IMR-90 (cell line): ENCODE measurements around the gene PTAR1. TPM values are rescaled to one million over a fixed set of nuclear protein-coding genes. Genes with fewer than 3 reads are reported as not detected.

Source experiments
- ATAC-seq: fragments of 200-7000 bp; cut with Tn5 transposase; 2 replicates; pipeline ENCODE4 v1.9.1; 2020; ENCODE audit warnings: low read depth, mild to moderate bottlenecking, moderate library complexity
- BruUV-seq: library from RNA; stranded (reverse); fragments of 400-500 nt; replicated peaks from 2 replicates; lab custom pipeline; 2021; lab: Mats Ljungman, UMichigan
- CTCF ChIA-PET: fragments of 300-600 bp; formaldehyde crosslinking; extraction: SDS; loops from one replicate; lab custom pipeline; 2021; ENCODE audit warnings: antibody characterized with exemption; lab: Yijun Ruan, JAX
- POLR2A ChIA-PET: fragments of 300-600 bp; sonication (Branson Sonifier 250); formaldehyde crosslinking; loops from one replicate; lab custom pipeline; 2022; ENCODE audit warnings: antibody characterized with exemption; ENCODE audit not compliant: unreplicated experiment; lab: Charles Lee
- DNase-seq: peaks from one replicate; pipeline ENCODE4 v3.0.0; 2013
- H2AFZ ChIP-seq: replicated peaks from 2 replicates; pipeline ENCODE3; 2013; ENCODE audit warnings: low read length, mild to moderate bottlenecking; ENCODE audit not compliant: poor library complexity
- H2AK5ac ChIP-seq: 2 replicates; pipeline ENCODE4 v1.6.1; 2013; ENCODE audit warnings: low read depth, low read length, inconsistent platforms
- H2AK9ac ChIP-seq: replicated peaks from 2 replicates; pipeline ENCODE3; 2013; ENCODE audit warnings: mild to moderate bottlenecking, low read depth, low read length, moderate library complexity; ENCODE audit not compliant: poor library complexity
- H2BK120ac ChIP-seq: 2 replicates; pipeline ENCODE4 v1.6.1; 2013; ENCODE audit warnings: low read depth, low read length, inconsistent platforms
- H2BK15ac ChIP-seq: 3 replicates; pipeline ENCODE4 v1.6.1; 2013; ENCODE audit warnings: low read depth, low read length, inconsistent platforms
- H2BK20ac ChIP-seq: 2 replicates; pipeline ENCODE4 v1.6.1; 2013; ENCODE audit warnings: low read depth, mild to moderate bottlenecking, inconsistent platforms, low read length, moderate library complexity
- H2BK5ac ChIP-seq: 2 replicates; pipeline ENCODE4 v1.6.1; 2013; ENCODE audit warnings: mild to moderate bottlenecking, low read depth, low read length, inconsistent platforms; ENCODE audit not compliant: poor library complexity, severe bottlenecking
- H3K14ac ChIP-seq: replicated peaks from 2 replicates; pipeline ENCODE4 v1.6.1; 2013; ENCODE audit warnings: low read depth, low read length, inconsistent platforms
- H3K18ac ChIP-seq: 2 replicates; pipeline ENCODE4 v1.6.1; 2013; ENCODE audit warnings: low read depth, low read length, control low read depth
- H3K23ac ChIP-seq: 2 replicates; pipeline ENCODE4 v1.6.1; 2013; ENCODE audit warnings: low read depth, low read length, inconsistent platforms
- H3K27ac ChIP-seq: 2 replicates; pipeline ENCODE4 v1.5.1; 2013; ENCODE audit warnings: mild to moderate bottlenecking, control low read depth, low read length; ENCODE audit not compliant: insufficient read depth
- H3K27me3 ChIP-seq: 2 replicates; pipeline ENCODE4 v1.6.1; 2013; ENCODE audit warnings: low read length; ENCODE audit not compliant: control insufficient read depth, insufficient read depth
- H3K36me3 ChIP-seq: 2 replicates; pipeline ENCODE4 v1.6.1; 2013; ENCODE audit warnings: low read length, mixed read lengths; ENCODE audit not compliant: control insufficient read depth, insufficient read depth
- H3K4ac ChIP-seq: 2 replicates; pipeline ENCODE4 v1.6.1; 2013; ENCODE audit warnings: low read depth, low read length, inconsistent platforms
- H3K4me1 ChIP-seq: 2 replicates; pipeline ENCODE4 v1.6.1; 2013; ENCODE audit warnings: low read length, mixed read lengths; ENCODE audit not compliant: control insufficient read depth, insufficient read depth
- H3K4me2 ChIP-seq: 2 replicates; pipeline ENCODE4 v1.6.1; 2013; ENCODE audit warnings: low read depth, mild to moderate bottlenecking, control low read depth, low read length, moderate library complexity
- H3K4me3 ChIP-seq: 2 replicates; pipeline ENCODE4 v1.5.1; 2013; ENCODE audit warnings: low read depth, mild to moderate bottlenecking, control low read depth, low read length, moderate library complexity; ENCODE audit not compliant: insufficient read depth
- H3K56ac ChIP-seq: 2 replicates; pipeline ENCODE4 v1.6.1; 2013; ENCODE audit warnings: low read length, inconsistent platforms; ENCODE audit not compliant: insufficient read depth; ENCODE audit errors: extremely low read depth
- H3K79me1 ChIP-seq, 2 experiments: 2 replicates each; pipeline ENCODE4 v1.6.1; 2013; ENCODE audit warnings: low read length in 2 of 2, inconsistent platforms in 1 of 2, low read depth in 1 of 2
- H3K9ac ChIP-seq: 2 replicates; pipeline ENCODE4 v1.6.1; 2013; ENCODE audit warnings: low read depth, low read length, control low read depth
- H3K9me1 ChIP-seq: 2 replicates; pipeline ENCODE4 v1.6.1; 2013; ENCODE audit warnings: low read length, inconsistent platforms; ENCODE audit not compliant: insufficient read depth
- H3K9me3 ChIP-seq: 2 replicates; pipeline ENCODE4 v1.6.1; 2013; ENCODE audit warnings: low read length; ENCODE audit not compliant: control insufficient read depth, insufficient read depth
- H4K20me1 ChIP-seq: 2 replicates; pipeline ENCODE4 v1.6.1; 2013; ENCODE audit warnings: low read length, inconsistent platforms; ENCODE audit not compliant: insufficient read depth
- H4K5ac ChIP-seq: 2 replicates; pipeline ENCODE4 v1.6.1; 2013; ENCODE audit warnings: mild to moderate bottlenecking, low read depth, low read length, control low read depth
- H4K8ac ChIP-seq, 2 experiments: 2 replicates each; pipeline ENCODE4 v1.6.1; 2013; ENCODE audit warnings: low read depth in 2 of 2, low read length in 2 of 2, control low read depth in 1 of 2, inconsistent platforms in 1 of 2
- H4K91ac ChIP-seq: 2 replicates; pipeline ENCODE4 v1.6.1; 2013; ENCODE audit warnings: low read depth, low read length, inconsistent platforms; ENCODE audit not compliant: insufficient read depth
- BHLHE40 ChIP-seq: fragments of 150-350 bp; IDR thresholded peaks from 2 replicates; pipeline ENCODE4 v1.6.1; 2016; ENCODE audit warnings: mild to moderate bottlenecking, low read depth, low read length
- CEBPB ChIP-seq: IDR thresholded peaks from 2 replicates; pipeline ENCODE4 v1.6.1; 2012; ENCODE audit warnings: low read depth, low read length, improper control_type of control experiment
- CHD1 ChIP-seq: IDR thresholded peaks from 2 replicates; pipeline ENCODE4 v1.6.1; 2012; ENCODE audit warnings: low read depth, low read length, improper control_type of control experiment
- FOS ChIP-seq: fragments of 150-350 bp; IDR thresholded peaks from 2 replicates; pipeline ENCODE4 v1.6.1; 2016; ENCODE audit warnings: low read depth, low read length
- MAFK ChIP-seq: IDR thresholded peaks from 2 replicates; pipeline ENCODE4 v1.6.1; 2012; ENCODE audit warnings: low read depth, low read length, improper control_type of control experiment
- MAZ ChIP-seq: IDR thresholded peaks from 2 replicates; pipeline ENCODE4 v1.6.1; 2012; ENCODE audit warnings: low read depth, mild to moderate bottlenecking, low read length, improper control_type of control experiment, moderate library complexity, borderline replicate concordance
- MXI1 ChIP-seq: IDR thresholded peaks from 2 replicates; pipeline ENCODE4 v1.6.1; 2012; ENCODE audit warnings: low read depth, mild to moderate bottlenecking, low read length, moderate library complexity, borderline replicate concordance
- NFE2L2 ChIP-seq: fragments of 150-350 bp; IDR thresholded peaks from 2 replicates; pipeline ENCODE4 v1.6.1; 2016; ENCODE audit warnings: low read depth, mild to moderate bottlenecking, low read length
- POLR2A ChIP-seq: IDR thresholded peaks from 2 replicates; pipeline ENCODE4 v1.6.1; 2012; ENCODE audit warnings: mild to moderate bottlenecking, low read depth, low read length
- RAD21 ChIP-seq: IDR thresholded peaks from 2 replicates; pipeline ENCODE4 v1.6.1; 2012; ENCODE audit warnings: low read length, improper control_type of control experiment
- RCOR1 ChIP-seq: IDR thresholded peaks from 2 replicates; pipeline ENCODE4 v1.6.1; 2012; ENCODE audit warnings: mild to moderate bottlenecking, low read length, improper control_type of control experiment; ENCODE audit not compliant: insufficient replicate concordance
- RFX5 ChIP-seq: IDR thresholded peaks from 2 replicates; pipeline ENCODE4 v1.8.0; 2012; ENCODE audit warnings: low read depth, mild to moderate bottlenecking, low read length, moderate library complexity
- SMC3 ChIP-seq: fragments of 150-350 bp; IDR thresholded peaks from 2 replicates; pipeline ENCODE4 v1.6.1; 2016; ENCODE audit warnings: low read depth, mild to moderate bottlenecking, antibody characterized with exemption, low read length, moderate library complexity
- WGBS, 2 experiments: methylation state at CpG; one replicate each; pipeline versions ENCODE4 v1.1.5 to v1.1.7; 2013; ENCODE audit warnings: missing lambda C conversion rate in 2 of 2; ENCODE audit not compliant: insufficient read length in 1 of 2; ENCODE audit errors: extremely low coverage in 2 of 2; 5-methylcytosine and 5-hydroxymethylcytosine counted together
- dilution Hi-C: fragments of 300-500 bp; cut with HindIII; formaldehyde crosslinking; loops from one replicate; pipeline ENCODE4 v1.14.3; 2018; ENCODE audit warnings: low sequenced_read_pairs; ENCODE audit not compliant: unreplicated experiment
- in situ Hi-C: fragments of 300-500 bp; cut with MboI; formaldehyde crosslinking; loops from 3 replicates; pipeline ENCODE4 v1.14.3; 2019; ENCODE audit warnings: low sequenced_read_pairs, inconsistent platforms, mixed read lengths
- intact Hi-C: fragments of 100-400 bp; cut with micrococcal nuclease; formaldehyde crosslinking; loops from 2 replicates; pipeline ENCODE4 v1.10.0; 2022
- polyA plus RNA-seq, 3 experiments: library from polyadenylated mRNA; depleted of rRNA; stranded (reverse); fragments of >200 nt; gene quantifications; 2 replicates each; pipeline ENCODE4 v1.2.3, GENCODE V29; 2012; ENCODE audit warnings: low replicate concordance in 1 of 3
- total RNA-seq: library from RNA; depleted of rRNA; stranded (reverse); fragments of >200 nt; gene quantifications from 2 replicates; pipeline ENCODE4 v1.2.3, GENCODE V29; 2012
- TF ChIP-seq, protein P1 (sequence below): fragments of 150-350 bp; IDR thresholded peaks from 2 replicates; pipeline ENCODE4 v1.6.1; 2016; ENCODE audit warnings: low read depth, mild to moderate bottlenecking, low read length, moderate library complexity, borderline replicate concordance
- TF ChIP-seq, protein P2 (sequence below): fragments of 150-350 bp; IDR thresholded peaks from 2 replicates; pipeline ENCODE4 v1.6.1; 2017; ENCODE audit warnings: mild to moderate bottlenecking, antibody characterized with exemption, low read length, low read depth
- TF ChIP-seq, protein P3 (sequence below): conservative IDR thresholded peaks from 2 replicates; pipeline ENCODE4 v1.5.1; 2012; ENCODE audit warnings: mild to moderate bottlenecking, low read depth, low read length, improper control_type of control experiment

The PTAR1 gene
- total and polyA plus RNA-seq, 2 of the 4 experiments (the other 2 are of a cell fraction), result 10.6 to 110 TPM

DNA sequence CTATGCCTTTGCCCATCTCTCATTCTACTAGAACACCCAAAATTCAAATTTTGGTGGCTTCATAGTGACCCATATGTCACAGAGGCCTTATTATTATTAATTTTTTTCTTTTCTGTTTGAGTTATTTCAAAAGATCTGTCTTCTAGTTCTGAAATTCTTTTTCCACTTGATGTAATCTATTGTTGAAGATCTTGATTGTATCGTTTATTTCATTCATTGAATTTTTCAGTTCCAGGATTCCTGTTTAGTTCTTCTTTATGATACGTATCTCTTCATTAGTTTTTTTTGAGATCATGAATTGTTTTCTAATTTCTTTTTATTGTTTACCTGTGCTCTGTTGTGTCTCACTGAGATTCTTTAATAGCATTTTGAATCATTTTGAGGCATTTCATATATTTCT, 63.0 kb downstream of the PTAR1 start:
- H4K5ac ChIP-seq, result no peak overlapping the region
- dilution Hi-C loops, result no loop called here
- CTCF ChIA-PET, result no interaction called here
- no peak overlapping the region for H3K27ac ChIP-seq
- in situ Hi-C loops, result no loop called here
- no peak overlapping the region for H2AFZ ChIP-seq
- H3K9ac ChIP-seq, result no peak overlapping the region
- H3K36me3 ChIP-seq, result no peaks in the 10 kb centered on the region
- H4K20me1 ChIP-seq, result no peaks in the 10 kb centered on the region
- intact Hi-C loops, result no loop called here
- no peaks in the 10 kb centered on the region for H3K79me1 ChIP-seq
- no peak overlapping the region for H2BK20ac ChIP-seq
- H3K23ac ChIP-seq, result no peak overlapping the region
- WGBS, 2 experiments, result no CpG with 5 or more reads among the region's 2 CpGs
- no peak overlapping the region for H2AK9ac ChIP-seq
- no peak overlapping the region for H3K14ac ChIP-seq
- H3K18ac ChIP-seq, result no peak overlapping the region
- H2AK5ac ChIP-seq, result no peak overlapping the region
- no peak overlapping the region for H3K4me3 ChIP-seq
- H2BK5ac ChIP-seq, result no peak overlapping the region
- TF ChIP-seq CHD1, result no peak
- no peak for TF ChIP-seq NFE2L2
- no peak for TF ChIP-seq MAFK
- TF ChIP-seq, protein P1, sequence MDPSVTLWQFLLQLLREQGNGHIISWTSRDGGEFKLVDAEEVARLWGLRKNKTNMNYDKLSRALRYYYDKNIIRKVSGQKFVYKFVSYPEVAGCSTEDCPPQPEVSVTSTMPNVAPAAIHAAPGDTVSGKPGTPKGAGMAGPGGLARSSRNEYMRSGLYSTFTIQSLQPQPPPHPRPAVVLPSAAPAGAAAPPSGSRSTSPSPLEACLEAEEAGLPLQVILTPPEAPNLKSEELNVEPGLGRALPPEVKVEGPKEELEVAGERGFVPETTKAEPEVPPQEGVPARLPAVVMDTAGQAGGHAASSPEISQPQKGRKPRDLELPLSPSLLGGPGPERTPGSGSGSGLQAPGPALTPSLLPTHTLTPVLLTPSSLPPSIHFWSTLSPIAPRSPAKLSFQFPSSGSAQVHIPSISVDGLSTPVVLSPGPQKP, result no peak
- no peak for TF ChIP-seq RCOR1
- TF ChIP-seq FOS, result no peak
- TF ChIP-seq POLR2A, result no peak
- TF ChIP-seq BHLHE40, result no peak
- TF ChIP-seq, protein P2, sequence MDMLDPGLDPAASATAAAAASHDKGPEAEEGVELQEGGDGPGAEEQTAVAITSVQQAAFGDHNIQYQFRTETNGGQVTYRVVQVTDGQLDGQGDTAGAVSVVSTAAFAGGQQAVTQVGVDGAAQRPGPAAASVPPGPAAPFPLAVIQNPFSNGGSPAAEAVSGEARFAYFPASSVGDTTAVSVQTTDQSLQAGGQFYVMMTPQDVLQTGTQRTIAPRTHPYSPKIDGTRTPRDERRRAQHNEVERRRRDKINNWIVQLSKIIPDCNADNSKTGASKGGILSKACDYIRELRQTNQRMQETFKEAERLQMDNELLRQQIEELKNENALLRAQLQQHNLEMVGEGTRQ, result no peak
- TF ChIP-seq MXI1, result no peak
- no peak for TF ChIP-seq RAD21
- TF ChIP-seq, protein P3, sequence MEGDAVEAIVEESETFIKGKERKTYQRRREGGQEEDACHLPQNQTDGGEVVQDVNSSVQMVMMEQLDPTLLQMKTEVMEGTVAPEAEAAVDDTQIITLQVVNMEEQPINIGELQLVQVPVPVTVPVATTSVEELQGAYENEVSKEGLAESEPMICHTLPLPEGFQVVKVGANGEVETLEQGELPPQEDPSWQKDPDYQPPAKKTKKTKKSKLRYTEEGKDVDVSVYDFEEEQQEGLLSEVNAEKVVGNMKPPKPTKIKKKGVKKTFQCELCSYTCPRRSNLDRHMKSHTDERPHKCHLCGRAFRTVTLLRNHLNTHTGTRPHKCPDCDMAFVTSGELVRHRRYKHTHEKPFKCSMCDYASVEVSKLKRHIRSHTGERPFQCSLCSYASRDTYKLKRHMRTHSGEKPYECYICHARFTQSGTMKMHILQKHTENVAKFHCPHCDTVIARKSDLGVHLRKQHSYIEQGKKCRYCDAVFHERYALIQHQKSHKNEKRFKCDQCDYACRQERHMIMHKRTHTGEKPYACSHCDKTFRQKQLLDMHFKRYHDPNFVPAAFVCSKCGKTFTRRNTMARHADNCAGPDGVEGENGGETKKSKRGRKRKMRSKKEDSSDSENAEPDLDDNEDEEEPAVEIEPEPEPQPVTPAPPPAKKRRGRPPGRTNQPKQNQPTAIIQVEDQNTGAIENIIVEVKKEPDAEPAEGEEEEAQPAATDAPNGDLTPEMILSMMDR, result no peak
- TF ChIP-seq CEBPB, result no peak
- TF ChIP-seq SMC3, result no peak
- no peak for TF ChIP-seq RFX5
- no peak for TF ChIP-seq MAZ
- no peak overlapping the region for H4K91ac ChIP-seq
- H3K4ac ChIP-seq, result no peak overlapping the region
- no peaks in the 10 kb centered on the region for H3K9me1 ChIP-seq
- DNase-seq, result no peak
- H3K4me1 ChIP-seq, result no peaks in the 10 kb centered on the region
- no peak overlapping the region for H2BK120ac ChIP-seq
- POLR2A ChIA-PET, result no interaction called here
- no peak overlapping the region for H3K56ac ChIP-seq
- no peaks in the 10 kb centered on the region for H3K27me3 ChIP-seq
- no peak overlapping the region for H2BK15ac ChIP-seq
- peaks cover 9% of the 10 kb centered on the region for H3K9me3 ChIP-seq
- no peak overlapping the region for H4K8ac ChIP-seq
- H3K4me2 ChIP-seq, result no peak overlapping the region
- no TSS peak for BruUV-seq
- no peak for ATAC-seq
